Thoracic aorta (tissue), 2 donors: ENCODE results near the gene KIF5C. TPM values are rescaled to one million over a fixed set of nuclear protein-coding genes. Genes with fewer than 3 reads are reported as not detected.

Experiments
- ATAC-seq: fragments of 150-250 bp; one replicate; pipeline ENCODE4 v1.8.0; 2017; ENCODE audit warnings: low read depth; ENCODE audit not compliant: insufficient number of reproducible peaks, low FRiP score
- DNase-seq: peaks from one replicate; pipeline ENCODE4 v3.0.0-alpha.2; 2020; ENCODE audit warnings: low spot score
- H3K27ac ChIP-seq, 2 donors: fragments of 200-600 bp; sonication (generic); 1 replicate in 1 of 2; 2 replicates in 1 of 2; pipeline ENCODE4 v1.5.1; 2016; ENCODE audit warnings: mild to moderate bottlenecking in 2 of 2, moderate library complexity in 2 of 2
- H3K27me3 ChIP-seq: fragments of 200-600 bp; sonication (generic); replicated peaks from 2 replicates; pipeline ENCODE4 v1.6.0; 2016; ENCODE audit warnings: mild to moderate bottlenecking; ENCODE audit not compliant: insufficient read depth
- H3K36me3 ChIP-seq: fragments of 200-600 bp; sonication (generic); one replicate; pipeline ENCODE4 v1.5.1; 2016
- H3K4me1 ChIP-seq, 2 donors: fragments of 200-600 bp; sonication (generic); 1 replicate in 1 of 2; 2 replicates in 1 of 2; pipeline versions ENCODE4 v1.5.1 to v1.6.0; 2016; ENCODE audit warnings: low read depth in 2 of 2, mild to moderate bottlenecking in 1 of 2; ENCODE audit not compliant: control insufficient read depth in 1 of 2
- H3K4me3 ChIP-seq: fragments of 200-600 bp; sonication (generic); 2 replicates; pipeline ENCODE4 v1.5.1; 2016; ENCODE audit warnings: mild to moderate bottlenecking
- H3K9me3 ChIP-seq: fragments of 200-600 bp; sonication (generic); 2 replicates; pipeline ENCODE4 v1.5.1; 2016
- total RNA-seq, 2 donors: library from RNA; depleted of rRNA; stranded (reverse); fragments of >200 nt; gene quantifications; one replicate each; pipeline versions ENCODE4 v1.1.0 to v1.2.3, GENCODE V29; 2016
- TF ChIP-seq, protein P1 (sequence below): fragments of 200-600 bp; sonication (generic); IDR thresholded peaks from one replicate; pipeline ENCODE4 v1.5.1; 2019; ENCODE audit warnings: antibody characterized with exemption

Gene KIF5C
- total RNA-seq, 2 donors from 2014 or later: 4.5 to 7.3 TPM

DNA sequence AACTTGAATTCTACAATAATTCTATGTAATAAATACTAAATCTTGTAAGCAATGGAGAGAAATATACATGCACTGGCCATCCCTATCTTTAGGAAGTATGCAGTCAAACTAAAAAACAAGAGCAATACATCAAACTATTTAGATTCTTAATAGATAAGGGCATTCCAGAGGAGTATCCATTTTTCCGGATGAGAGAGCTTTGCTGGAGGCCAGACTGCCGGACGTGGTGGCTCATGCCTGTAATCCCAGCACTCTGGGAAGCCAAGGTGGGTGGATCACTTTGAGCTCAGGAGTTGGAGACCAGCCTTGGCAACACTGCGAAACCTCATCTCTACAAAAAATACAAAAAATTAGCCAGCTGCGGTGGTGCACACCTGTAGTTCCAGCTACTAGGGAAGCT, 60.8 kb downstream of the KIF5C start:
- no peak for DNase-seq
- no peak for ATAC-seq
- H3K4me3 ChIP-seq: no peak overlapping the region
- no peaks in the 10 kb centered on the region for H3K36me3 ChIP-seq
- no peaks in the 10 kb centered on the region for H3K27me3 ChIP-seq
- H3K4me1 ChIP-seq: no peaks in the 10 kb centered on the region
- H3K27ac ChIP-seq: no peak overlapping the region
- H3K9me3 ChIP-seq: no peaks in the 10 kb centered on the region
- TF ChIP-seq, protein P1, sequence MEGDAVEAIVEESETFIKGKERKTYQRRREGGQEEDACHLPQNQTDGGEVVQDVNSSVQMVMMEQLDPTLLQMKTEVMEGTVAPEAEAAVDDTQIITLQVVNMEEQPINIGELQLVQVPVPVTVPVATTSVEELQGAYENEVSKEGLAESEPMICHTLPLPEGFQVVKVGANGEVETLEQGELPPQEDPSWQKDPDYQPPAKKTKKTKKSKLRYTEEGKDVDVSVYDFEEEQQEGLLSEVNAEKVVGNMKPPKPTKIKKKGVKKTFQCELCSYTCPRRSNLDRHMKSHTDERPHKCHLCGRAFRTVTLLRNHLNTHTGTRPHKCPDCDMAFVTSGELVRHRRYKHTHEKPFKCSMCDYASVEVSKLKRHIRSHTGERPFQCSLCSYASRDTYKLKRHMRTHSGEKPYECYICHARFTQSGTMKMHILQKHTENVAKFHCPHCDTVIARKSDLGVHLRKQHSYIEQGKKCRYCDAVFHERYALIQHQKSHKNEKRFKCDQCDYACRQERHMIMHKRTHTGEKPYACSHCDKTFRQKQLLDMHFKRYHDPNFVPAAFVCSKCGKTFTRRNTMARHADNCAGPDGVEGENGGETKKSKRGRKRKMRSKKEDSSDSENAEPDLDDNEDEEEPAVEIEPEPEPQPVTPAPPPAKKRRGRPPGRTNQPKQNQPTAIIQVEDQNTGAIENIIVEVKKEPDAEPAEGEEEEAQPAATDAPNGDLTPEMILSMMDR: no peak

DNA sequence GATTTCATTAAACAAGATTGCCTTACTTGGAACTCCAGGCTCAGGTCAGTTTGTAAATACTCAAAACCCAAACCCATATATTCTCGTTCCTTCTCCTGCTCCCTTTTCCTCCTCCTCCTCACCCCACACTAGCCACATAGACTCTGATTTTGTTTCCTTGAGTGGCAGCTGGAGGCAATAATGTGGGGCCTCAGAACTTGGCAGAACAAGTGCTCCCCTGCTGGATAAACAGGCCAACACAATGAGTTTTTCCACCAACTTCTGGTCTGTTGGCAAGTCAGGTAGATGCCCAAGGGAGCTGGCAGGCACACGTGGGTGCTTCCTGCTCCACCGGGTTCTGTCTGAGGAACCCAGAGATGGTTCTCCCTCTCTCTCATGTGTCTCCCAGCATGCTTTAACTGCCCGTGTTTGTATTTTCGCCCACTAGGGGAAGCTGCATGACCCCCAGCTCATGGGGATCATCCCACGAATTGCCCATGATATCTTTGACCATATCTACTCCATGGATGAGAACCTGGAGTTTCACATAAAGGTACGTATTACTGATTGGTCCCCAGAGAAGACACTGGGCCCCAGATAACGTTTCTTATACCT, 61.9 kb downstream of the KIF5C start:
- Histone ChIP-seq H3K9me3 (no peaks in the 10 kb centered on the region), H3K36me3 (no peaks in the 10 kb centered on the region), H3K4me1 (no peaks in the 10 kb centered on the region), H3K4me3 (no peak overlapping the region), H3K27me3 (no peaks in the 10 kb centered on the region), H3K27ac (no peak overlapping the region)
- ATAC-seq: no peak
- DNase-seq: no peak
- TF ChIP-seq, protein P1: no peak

DNA sequence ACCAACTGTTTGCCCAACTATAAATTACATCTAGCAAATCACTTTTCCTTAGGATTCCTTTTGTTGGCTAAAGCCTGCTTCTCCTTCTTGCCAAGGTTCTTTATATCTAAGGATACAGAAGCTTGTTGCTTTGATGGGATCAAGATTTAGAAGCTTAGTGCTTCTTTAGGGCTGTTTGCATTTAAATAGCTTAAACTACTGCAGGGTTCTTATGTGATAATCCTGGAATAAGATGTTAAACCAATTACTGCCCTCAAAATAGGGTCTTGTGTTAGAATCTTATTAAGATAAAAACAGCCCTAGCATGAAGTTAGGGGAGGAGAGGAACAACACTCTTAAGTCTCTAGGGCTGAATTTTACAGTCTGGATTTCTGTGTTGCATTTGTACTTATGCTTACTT, 64.2 kb downstream of the KIF5C start:
- no peaks in the 10 kb centered on the region for H3K27me3 ChIP-seq
- H3K4me1 ChIP-seq: no peaks in the 10 kb centered on the region
- DNase-seq (no peak), ATAC-seq (no peak)
- no peaks in the 10 kb centered on the region for H3K9me3 ChIP-seq
- TF ChIP-seq, protein P1: no peak
- H3K27ac ChIP-seq: no peak overlapping the region
- no peaks in the 10 kb centered on the region for H3K36me3 ChIP-seq
- no peak overlapping the region for H3K4me3 ChIP-seq

DNA sequence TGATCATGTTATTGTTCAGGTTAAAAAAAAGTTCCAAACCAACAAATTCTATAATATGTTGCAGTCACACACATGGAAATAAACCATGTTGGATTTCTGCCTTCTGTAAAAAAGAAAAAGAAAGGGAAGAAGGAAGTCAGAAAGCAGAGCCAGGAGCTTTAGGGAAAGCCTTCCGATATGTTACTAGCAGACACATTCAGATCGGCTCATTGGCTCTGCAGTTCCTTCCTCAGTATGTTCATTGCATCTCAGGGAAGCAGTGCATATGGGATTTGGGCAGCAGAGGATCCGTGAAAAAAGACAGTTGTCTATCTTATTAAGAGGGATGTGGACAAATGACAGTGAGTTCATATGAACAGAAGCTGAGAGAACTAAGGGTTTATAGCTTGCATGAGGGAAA, 68.1 kb downstream of the KIF5C start:
- Histone ChIP-seq H3K36me3 (no peaks in the 10 kb centered on the region), H3K27me3 (no peaks in the 10 kb centered on the region), H3K4me3 (no peak overlapping the region), H3K9me3 (peaks cover 3% of the 10 kb centered on the region), H3K27ac (no peak overlapping the region), H3K4me1 (no peaks in the 10 kb centered on the region)
- TF ChIP-seq, protein P1: no peak
- DNase-seq (no peak), ATAC-seq (no peak)

DNA sequence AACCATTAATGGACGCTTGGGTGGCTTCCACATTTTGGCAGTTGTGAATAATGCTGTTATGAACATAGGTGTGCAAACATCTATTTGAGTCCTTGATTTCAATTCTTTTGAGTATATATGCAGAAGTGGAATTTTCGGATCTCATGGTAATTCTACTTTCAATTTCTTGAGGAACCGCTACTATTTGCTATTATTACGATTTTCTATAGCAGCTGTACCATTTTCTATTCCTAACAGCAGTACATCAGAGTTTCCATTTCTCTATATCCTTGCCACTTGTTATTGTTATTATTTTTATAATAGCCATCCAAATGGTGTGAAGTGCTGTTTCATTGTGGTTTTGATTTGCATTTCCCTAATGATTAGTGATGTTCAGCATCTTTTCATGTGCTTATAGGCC, 69.5 kb downstream of the KIF5C start:
- ATAC-seq (no peak), DNase-seq (no peak)
- no peaks in the 10 kb centered on the region for H3K36me3 ChIP-seq
- H3K4me3 ChIP-seq: no peak overlapping the region
- H3K27me3 ChIP-seq: no peaks in the 10 kb centered on the region
- no peaks in the 10 kb centered on the region for H3K4me1 ChIP-seq
- TF ChIP-seq, protein P1: no peak
- peaks cover 3% of the 10 kb centered on the region for H3K9me3 ChIP-seq
- no peak overlapping the region for H3K27ac ChIP-seq
